Measurements from ENCODE around the gene WDR91. TPM values are rescaled to one million over a fixed set of nuclear protein-coding genes. Genes with fewer than 3 reads are reported as not detected.

The WDR91 gene
- total RNA-seq, 1 donor from 2014 or later: 5.4 TPM

- Histone ChIP-seq H3K27me3 (ENCODE audit: low read depth) (no peaks in the 10 kb centered on the region), H3K36me3 (peaks cover 87% of the 10 kb centered on the region), H3K9me3 (replicated peaks) (peaks cover 22% of the 10 kb centered on the region), H3K4me3 (no peak overlapping the region), H3K4me1 (peaks cover 18% of the 10 kb centered on the region), H3K27ac (replicated peaks) (no peak overlapping the region)
- DNase-seq: no peak
- intact Hi-C loops (cut with micrococcal nuclease): no loop called here
- TF ChIP-seq, protein P1, sequence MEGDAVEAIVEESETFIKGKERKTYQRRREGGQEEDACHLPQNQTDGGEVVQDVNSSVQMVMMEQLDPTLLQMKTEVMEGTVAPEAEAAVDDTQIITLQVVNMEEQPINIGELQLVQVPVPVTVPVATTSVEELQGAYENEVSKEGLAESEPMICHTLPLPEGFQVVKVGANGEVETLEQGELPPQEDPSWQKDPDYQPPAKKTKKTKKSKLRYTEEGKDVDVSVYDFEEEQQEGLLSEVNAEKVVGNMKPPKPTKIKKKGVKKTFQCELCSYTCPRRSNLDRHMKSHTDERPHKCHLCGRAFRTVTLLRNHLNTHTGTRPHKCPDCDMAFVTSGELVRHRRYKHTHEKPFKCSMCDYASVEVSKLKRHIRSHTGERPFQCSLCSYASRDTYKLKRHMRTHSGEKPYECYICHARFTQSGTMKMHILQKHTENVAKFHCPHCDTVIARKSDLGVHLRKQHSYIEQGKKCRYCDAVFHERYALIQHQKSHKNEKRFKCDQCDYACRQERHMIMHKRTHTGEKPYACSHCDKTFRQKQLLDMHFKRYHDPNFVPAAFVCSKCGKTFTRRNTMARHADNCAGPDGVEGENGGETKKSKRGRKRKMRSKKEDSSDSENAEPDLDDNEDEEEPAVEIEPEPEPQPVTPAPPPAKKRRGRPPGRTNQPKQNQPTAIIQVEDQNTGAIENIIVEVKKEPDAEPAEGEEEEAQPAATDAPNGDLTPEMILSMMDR (IDR thresholded peaks at IDR 0.05; ENCODE audit: borderline replicate concordance): no peak
These were observed 25.1 kb downstream of the WDR91 start for GRCh38 chr7:135186261-135186540.

- peaks cover 88% of the 10 kb centered on the region for H3K36me3 ChIP-seq
- H3K27ac ChIP-seq (replicated peaks): no peak overlapping the region
- no peak for DNase-seq
- H3K4me3 ChIP-seq: no peak overlapping the region
- intact Hi-C loops (cut with micrococcal nuclease): no loop called here
- H3K4me1 ChIP-seq: peaks cover 18% of the 10 kb centered on the region
- H3K9me3 ChIP-seq (replicated peaks): peaks cover 28% of the 10 kb centered on the region
- TF ChIP-seq, protein P1 (IDR thresholded peaks at IDR 0.05; ENCODE audit: borderline replicate concordance): no peak
- no peaks in the 10 kb centered on the region for H3K27me3 ChIP-seq (ENCODE audit: low read depth)
These were observed 25.7 kb downstream of the WDR91 start for GRCh38 chr7:135185471-135186260.

GRCh38 chr7:135184254-135184841, 27.0 kb downstream of the WDR91 start:
- DNase-seq: no peak
- H3K27ac ChIP-seq (replicated peaks): no peak overlapping the region
- peaks cover 96% of the 10 kb centered on the region for H3K36me3 ChIP-seq
- no peaks in the 10 kb centered on the region for H3K27me3 ChIP-seq (ENCODE audit: low read depth)
- peaks cover 8% of the 10 kb centered on the region for H3K4me1 ChIP-seq
- TF ChIP-seq, protein P1 (IDR thresholded peaks at IDR 0.05; ENCODE audit: borderline replicate concordance): no peak
- H3K4me3 ChIP-seq: no peak overlapping the region
- H3K9me3 ChIP-seq (replicated peaks): peaks cover 38% of the 10 kb centered on the region
- intact Hi-C loops (cut with micrococcal nuclease): no loop called here

DNA sequence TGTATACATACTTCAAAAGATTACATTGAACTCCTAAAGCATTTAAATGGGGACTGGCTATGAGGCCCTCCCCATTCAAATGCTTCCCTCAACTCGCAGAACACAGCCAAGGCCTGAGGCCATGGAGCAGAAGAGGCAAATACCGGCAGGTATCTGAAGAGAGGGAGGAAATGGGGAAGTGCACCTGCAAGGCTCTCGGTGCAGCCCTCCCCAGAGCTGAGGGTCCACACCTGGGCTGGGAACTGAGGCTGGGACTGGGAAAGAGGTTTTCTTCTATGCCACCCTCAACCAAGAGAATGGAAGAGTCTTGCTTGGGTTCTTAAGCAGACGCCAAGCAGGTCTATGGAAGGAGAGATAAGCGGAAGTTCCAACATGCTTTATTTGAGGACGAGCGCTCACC, 27.8 kb downstream of the WDR91 start:
- DNase-seq: no peak
- Histone ChIP-seq H3K4me3 (no peak overlapping the region), H3K36me3 (peaks cover 92% of the 10 kb centered on the region), H3K9me3 (replicated peaks) (peaks cover 38% of the 10 kb centered on the region), H3K27ac (replicated peaks) (no peak overlapping the region), H3K27me3 (ENCODE audit: low read depth) (no peaks in the 10 kb centered on the region), H3K4me1 (no peaks in the 10 kb centered on the region)
- TF ChIP-seq, protein P1 (IDR thresholded peaks at IDR 0.05; ENCODE audit: borderline replicate concordance): no peak
- intact Hi-C loops (cut with micrococcal nuclease): no loop called here

- TF ChIP-seq, protein P1 (IDR thresholded peaks at IDR 0.05; ENCODE audit: borderline replicate concordance): no peak
- DNase-seq: no peak
- H3K4me1 ChIP-seq: no peaks in the 10 kb centered on the region
- intact Hi-C loops (cut with micrococcal nuclease): no loop called here
- H3K4me3 ChIP-seq: no peak overlapping the region
- H3K27me3 ChIP-seq (ENCODE audit: low read depth): no peaks in the 10 kb centered on the region
- H3K36me3 ChIP-seq: peaks cover 78% of the 10 kb centered on the region
- no peak overlapping the region for H3K27ac ChIP-seq (replicated peaks)
- peaks cover 38% of the 10 kb centered on the region for H3K9me3 ChIP-seq (replicated peaks)
These were observed 29.2 kb downstream of the WDR91 start for GRCh38 chr7:135181929-135182678.
